Measurements from ENCODE around the gene KDM3B. TPM values are rescaled to one million over a fixed set of nuclear protein-coding genes. Genes with fewer than 3 reads are reported as not detected.

KDM3B gene
- total RNA-seq, 1 experiment from 2014 or later: 89.2 TPM

DNA sequence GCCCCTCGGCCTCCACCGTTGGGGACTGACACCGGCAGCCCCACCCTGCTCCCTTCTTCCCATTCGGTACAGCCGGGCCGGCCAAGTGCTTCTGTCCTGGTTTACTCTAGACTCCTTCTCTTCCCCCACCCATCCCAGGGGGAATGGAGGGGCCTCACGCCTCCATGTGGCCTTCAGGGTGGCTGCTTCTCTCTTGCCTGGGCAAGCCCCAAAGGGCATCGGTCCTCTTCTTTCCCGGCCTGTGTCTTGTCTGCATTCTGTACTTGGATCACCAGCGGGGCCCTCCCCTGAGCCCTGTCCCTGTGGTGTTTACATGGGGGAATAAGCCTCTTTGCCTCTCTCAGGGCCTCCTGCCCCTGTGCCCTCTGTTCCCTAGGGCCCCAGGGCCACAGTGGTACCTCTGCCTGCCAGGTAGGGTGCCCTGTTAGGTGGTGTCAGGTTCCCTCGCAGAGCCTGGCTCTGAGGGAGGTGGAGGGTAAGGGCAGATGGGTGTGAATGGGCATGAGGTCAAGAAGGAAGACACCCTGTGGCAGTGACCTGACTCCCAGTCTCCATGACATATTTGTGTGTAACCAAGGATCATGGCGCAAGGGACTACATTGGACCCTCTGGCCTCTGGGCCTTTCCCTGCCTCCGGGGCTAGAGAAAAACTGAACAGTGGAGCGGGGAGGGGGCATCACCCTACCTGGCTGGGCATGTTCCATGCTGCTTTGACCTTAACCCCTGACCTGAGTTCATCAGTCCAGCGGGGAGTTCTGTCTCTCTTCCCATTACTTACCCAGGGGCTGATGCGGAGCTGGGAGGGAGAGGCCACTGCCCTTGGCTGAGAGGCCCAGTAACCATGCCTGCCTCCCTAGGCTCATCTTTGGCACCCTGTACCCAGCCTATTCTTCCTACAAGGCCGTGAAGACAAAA lies 87.9 kb downstream of the KDM3B start:
- H3K9ac ChIP-seq (ENCODE audit: extremely low read depth, insufficient read length, low read length): no peak overlapping the region
- H3K4me2 ChIP-seq (ENCODE audit: insufficient read depth, insufficient read length, low read length): peak overlapping the region; percentile 82
- DNase-seq: no peak

More for the DNA sequence above, 87.9 kb downstream of the KDM3B start:
- Histone ChIP-seq H2BK15ac (ENCODE audit: low read depth, low read length) (no peak overlapping the region), H3K23me2 (ENCODE audit: insufficient read length, low read depth, low read length, poor library complexity, severe bottlenecking) (peaks cover 5% of the 10 kb centered on the region), H4K5ac (ENCODE audit: insufficient read length, low read depth, low read length) (no peak overlapping the region), H4K91ac (ENCODE audit: insufficient read length, low read depth, low read length) (no peak overlapping the region), H3K79me2 (ENCODE audit: insufficient read depth, low read length) (no peaks in the 10 kb centered on the region), H3K79me1 (ENCODE audit: insufficient read depth, low read depth, low read length, poor library complexity, severe bottlenecking) (no peaks in the 10 kb centered on the region), H2AK5ac (ENCODE audit: insufficient read length, low read length) (no peak overlapping the region), H4K20me1 (ENCODE audit: control insufficient read depth, insufficient read depth, insufficient read length) (no peaks in the 10 kb centered on the region), H3K56ac (ENCODE audit: insufficient read length, low read depth, low read length) (no peak overlapping the region), H2AFZ (ENCODE audit: low read length) (no peak overlapping the region), H3K27me3 (ENCODE audit: insufficient read depth, low read length) (no peaks in the 10 kb centered on the region), H3K4me1 (ENCODE audit: insufficient read depth, low read length) (peaks cover 4% of the 10 kb centered on the region; the same call in 1 of the 2 replicates), H2BK12ac (ENCODE audit: insufficient read length, low read depth, low read length) (no peak overlapping the region), H3T11ph (ENCODE audit: low read length) (no peak overlapping the region), H3K9me3 (ENCODE audit: control insufficient read depth, low read depth, low read length) (no peaks in the 10 kb centered on the region), H3K23ac (ENCODE audit: insufficient read length, low read depth, low read length) (no peak overlapping the region), H3K27ac (ENCODE audit: insufficient read length, low read depth, low read length) (no peak overlapping the region), H3K18ac (ENCODE audit: insufficient read length, low read depth, low read length) (no peak overlapping the region), H3K4ac (ENCODE audit: low read depth, low read length) (no peak overlapping the region), H3K14ac (ENCODE audit: insufficient read depth, low read length) (no peak overlapping the region; the same call in 1 of the 2 replicates), H2BK20ac (ENCODE audit: low read depth, low read length, poor library complexity, severe bottlenecking) (no peak overlapping the region), H4K8ac (replicated peaks; ENCODE audit: insufficient read length, low read depth, low read length) (no peak overlapping the region), H2BK5ac (ENCODE audit: insufficient read length, low read length) (no peak overlapping the region), H2BK120ac (ENCODE audit: low read depth, low read length, poor library complexity, severe bottlenecking) (no peak overlapping the region)
- peak overlapping the region; percentile 89 to 94 for H3K4me3 Mint-ChIP-seq
- peaks cover 19 to 28% of the 10 kb centered on the region in 2 experiments for H3K4me1 Mint-ChIP-seq
- H3K9me3 Mint-ChIP-seq: no peaks in the 10 kb centered on the region; a peak in 1 of 5 replicates
- no peaks in the 10 kb centered on the region for H3K27me3 Mint-ChIP-seq (ENCODE audit: low read depth)
- TF ChIP-seq, protein P1, sequence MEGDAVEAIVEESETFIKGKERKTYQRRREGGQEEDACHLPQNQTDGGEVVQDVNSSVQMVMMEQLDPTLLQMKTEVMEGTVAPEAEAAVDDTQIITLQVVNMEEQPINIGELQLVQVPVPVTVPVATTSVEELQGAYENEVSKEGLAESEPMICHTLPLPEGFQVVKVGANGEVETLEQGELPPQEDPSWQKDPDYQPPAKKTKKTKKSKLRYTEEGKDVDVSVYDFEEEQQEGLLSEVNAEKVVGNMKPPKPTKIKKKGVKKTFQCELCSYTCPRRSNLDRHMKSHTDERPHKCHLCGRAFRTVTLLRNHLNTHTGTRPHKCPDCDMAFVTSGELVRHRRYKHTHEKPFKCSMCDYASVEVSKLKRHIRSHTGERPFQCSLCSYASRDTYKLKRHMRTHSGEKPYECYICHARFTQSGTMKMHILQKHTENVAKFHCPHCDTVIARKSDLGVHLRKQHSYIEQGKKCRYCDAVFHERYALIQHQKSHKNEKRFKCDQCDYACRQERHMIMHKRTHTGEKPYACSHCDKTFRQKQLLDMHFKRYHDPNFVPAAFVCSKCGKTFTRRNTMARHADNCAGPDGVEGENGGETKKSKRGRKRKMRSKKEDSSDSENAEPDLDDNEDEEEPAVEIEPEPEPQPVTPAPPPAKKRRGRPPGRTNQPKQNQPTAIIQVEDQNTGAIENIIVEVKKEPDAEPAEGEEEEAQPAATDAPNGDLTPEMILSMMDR (conservative IDR thresholded peaks at IDR 0.05): no peak
- no CpG with 5 or more reads among the region's 17 CpGs for WGBS (ENCODE audit: extremely low coverage, insufficient read length, low lambda C conversion rate)
- H3K36me3 Mint-ChIP-seq (ENCODE audit: insufficient read depth in 1 of 3, low read depth in 3 of 3): peaks cover 1 to 31% (median 27%) of the 10 kb centered on the region in 3 experiments; a peak in 6 of 7 replicates
- H3K27ac Mint-ChIP-seq: peak overlapping the region in 1 of 3 experiments; percentile 56; a peak in 2 of 7 replicates
